H54 (cell line): ENCODE data around the gene FUT9.
"Not testable (repeated sequence)": the region's sequence is repeated elsewhere in the genome, so short reads cannot be mapped to it uniquely, and the experiment has no call there.

Experiments used
- DNase-seq: peaks from one replicate; pipeline ENCODE4 v3.0.0; 2011; ENCODE audit warnings: low spot score, mixed read lengths; ENCODE audit not compliant: insufficient read length
- FAIRE-seq: peaks from 3 replicates; lab custom pipeline; 2011; peaks lifted over from hg19 to GRCh38; lab: Jason Lieb, UNC
- POLR2A ChIP-seq: IDR thresholded peaks from 2 replicates; pipeline ENCODE4 v1.6.1; 2011; ENCODE audit warnings: low read depth, mild to moderate bottlenecking, low read length

The FUT9 gene

DNA sequence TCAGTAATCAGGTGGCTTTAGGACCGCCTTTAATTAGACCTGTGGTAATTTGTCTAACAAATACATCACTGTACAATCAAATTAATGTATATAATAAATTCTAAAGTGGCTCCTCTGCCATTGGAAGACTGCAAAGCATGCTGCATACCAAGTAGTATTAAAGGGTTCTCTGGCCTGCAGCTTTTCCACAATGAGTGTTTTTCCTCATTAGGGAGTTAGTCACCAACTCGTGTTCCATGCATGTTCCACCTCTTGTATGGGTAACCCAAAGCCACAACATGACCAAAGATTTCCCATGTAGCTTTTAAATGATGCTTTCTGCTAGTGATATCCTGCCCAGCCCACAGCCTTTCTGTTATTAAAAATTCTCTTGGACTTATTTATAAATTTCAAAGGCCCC lies 218.7 kb downstream of the FUT9 start:
- FAIRE-seq (no peak), DNase-seq (no peak)
- no peak for TF ChIP-seq POLR2A

DNA sequence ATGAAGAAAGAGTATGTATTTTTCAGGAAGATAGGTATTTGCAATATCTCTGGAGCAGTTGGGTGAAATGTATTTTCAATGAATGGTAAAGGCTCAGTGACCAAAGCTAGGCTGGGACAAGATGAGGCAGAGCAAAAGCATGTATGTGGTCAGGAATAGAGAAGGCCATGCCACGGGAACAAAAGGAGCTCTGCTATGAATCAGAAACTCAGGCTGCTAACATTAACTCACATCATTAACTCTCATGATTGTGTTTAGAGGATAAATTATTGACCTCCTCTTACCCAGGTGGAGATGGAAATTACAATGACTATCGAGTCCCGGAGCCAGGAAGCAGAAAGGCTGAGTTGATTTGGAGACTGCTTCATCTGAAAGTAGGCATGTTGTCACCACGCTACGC lies 220.2 kb downstream of the FUT9 start:
- FAIRE-seq (no peak), DNase-seq (no peak)
- TF ChIP-seq POLR2A, result no peak

DNA sequence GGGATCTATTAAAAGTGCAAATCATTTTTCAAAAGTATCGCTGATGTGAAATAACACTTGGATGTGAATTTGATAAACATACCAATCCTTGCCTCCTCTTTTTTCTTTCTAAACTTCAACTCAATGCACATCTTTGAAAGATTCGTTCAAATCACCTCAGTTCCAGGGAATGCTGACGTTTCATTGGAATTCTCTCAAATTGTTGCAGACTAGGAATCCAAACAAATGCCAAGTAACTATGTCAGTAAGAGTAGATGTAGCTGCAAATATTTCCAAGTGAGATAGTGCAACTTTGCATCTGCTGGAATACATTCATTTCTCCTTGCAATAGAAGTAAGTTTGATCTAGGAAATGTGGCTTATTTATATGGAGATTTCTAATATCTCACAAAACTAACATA lies 220.7 kb downstream of the FUT9 start:
- TF ChIP-seq POLR2A, result no peak
- FAIRE-seq (no peak), DNase-seq (no peak)

DNA sequence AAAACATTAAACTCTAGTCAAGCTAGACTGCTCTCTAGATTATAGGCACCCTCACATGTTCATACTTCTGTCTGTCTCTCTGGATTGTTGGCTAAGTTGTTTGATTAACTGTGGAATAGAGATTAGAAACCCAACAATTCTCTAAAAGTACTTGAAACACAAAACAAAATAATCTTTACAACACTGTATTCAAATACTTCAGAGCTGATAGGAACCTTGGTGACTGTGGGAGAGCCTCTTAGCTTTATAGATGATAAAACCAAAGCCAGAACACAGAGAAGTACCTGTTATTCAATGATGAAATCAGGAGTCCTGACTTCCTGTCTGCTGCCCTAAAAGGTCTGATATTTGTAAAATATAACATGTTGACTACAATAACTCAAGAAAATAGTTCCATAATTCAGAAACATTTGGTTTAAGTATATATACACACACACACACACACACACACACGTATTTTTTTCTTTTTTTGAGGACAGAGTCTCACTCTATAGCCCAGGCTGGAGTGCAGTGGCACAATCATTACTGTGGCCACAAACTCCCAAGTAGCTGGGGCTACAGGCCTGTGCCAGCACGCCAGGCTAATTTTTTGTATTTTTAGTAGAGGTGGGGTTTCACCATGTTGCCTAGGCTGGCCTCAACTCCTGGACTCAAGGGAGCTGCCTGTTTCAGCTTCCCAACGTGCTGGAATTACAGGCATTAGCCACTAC lies 222.0 kb downstream of the FUT9 start:
- DNase-seq (no peak), FAIRE-seq (no peak)
- TF ChIP-seq POLR2A, result no peak

DNA sequence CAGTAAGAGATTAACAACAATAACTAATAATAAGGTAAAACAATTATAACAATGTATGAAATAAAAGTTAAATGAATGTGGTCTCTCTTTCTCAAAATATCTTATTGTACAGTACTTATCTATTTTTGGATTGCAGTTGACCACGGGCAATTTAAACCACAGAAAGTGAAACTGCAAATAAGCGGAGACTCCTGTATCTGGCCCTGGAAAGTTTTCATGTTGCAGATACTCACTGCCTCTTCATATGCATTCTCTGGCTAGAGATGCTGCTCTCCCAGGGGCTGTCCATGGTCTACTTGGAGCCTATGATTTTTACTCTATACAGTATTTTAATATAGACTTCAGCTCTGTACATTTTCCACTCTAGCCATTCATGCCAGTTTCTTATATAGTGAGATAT lies 230.8 kb downstream of the FUT9 start:
- no peak for TF ChIP-seq POLR2A
- DNase-seq (no peak), FAIRE-seq (no peak)

DNA sequence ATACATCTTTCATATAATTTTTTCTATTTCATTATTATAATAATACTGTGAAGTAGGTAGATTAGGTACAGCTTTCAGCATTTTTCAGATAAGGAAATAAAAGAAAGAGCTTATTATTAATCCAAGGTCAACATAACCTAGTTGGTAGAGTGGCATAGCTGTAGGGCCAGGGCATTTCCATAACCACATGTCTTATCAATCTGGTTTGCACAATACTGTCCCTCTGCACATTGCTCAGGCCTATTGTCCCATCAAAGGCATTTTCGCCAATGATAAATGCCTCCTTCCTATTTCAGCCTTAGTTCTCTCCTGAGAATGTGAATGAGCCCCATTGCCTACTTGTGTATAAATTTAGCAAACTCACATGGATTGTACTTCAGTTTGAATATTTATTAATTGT lies 234.0 kb downstream of the FUT9 start:
- no peak for FAIRE-seq
- TF ChIP-seq POLR2A, result no peak
- no peak for DNase-seq

DNA sequence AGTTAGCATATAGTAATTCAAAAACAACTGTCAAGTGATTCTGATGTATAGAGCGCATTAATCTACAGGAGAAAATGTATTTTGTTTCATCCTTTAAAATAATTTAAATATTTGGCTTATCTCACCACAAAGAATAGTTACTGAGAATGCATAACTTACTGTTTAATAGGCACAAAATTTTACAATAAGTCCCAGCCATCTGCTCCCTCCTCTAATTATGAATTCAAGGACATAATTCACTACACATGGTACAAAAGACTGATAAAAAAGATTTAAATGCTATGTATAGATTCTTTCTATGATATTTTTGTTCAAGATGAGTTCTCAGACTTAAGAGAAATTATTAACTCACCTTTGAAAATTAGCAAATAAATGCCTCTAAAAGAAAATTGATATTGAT lies 242.0 kb downstream of the FUT9 start:
- DNase-seq, result no peak

DNA sequence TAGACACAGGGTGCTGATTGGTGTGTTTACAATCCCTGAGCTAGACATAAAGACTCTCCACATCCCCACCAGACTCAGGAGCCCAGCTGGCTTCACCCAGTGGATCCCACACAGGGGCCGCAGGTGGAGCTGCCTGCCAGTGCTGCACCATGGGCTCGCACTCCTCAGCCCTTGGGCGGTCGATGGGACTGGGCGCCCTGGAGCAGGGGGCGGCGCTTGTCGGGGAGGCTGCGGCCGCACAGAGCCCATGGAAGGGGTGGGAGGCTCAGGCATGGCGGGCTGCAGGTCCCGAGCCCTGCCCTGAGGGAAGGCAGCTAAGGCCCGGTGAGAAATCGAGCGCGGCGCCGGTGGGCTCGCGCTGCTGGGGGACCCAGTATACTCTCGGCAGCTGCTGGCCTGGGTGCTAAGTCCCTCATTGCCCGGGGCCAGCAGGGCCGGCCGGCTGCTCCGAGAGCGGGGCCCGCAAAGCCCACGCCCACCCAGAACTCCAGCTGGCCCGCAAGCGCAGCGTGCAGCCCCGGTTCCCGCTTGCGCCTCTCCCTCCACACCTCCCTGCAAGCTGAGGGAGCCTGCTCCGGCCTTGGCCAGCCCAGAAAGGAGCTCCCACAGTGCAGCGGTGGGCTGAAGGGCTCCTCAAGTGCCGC lies 245.1 kb downstream of the FUT9 start:
- FAIRE-seq, result not testable (repeated sequence)

More for the DNA sequence above, 242.0 kb downstream of the FUT9 start:
- TF ChIP-seq POLR2A, result no peak
- no peak for FAIRE-seq

More for the DNA sequence above, 245.1 kb downstream of the FUT9 start:
- DNase-seq, result not testable (repeated sequence)
